A549 (cell line): ENCODE results near the gene ADGRL2.

Experiments
- BHLHE40 ChIP-seq: IDR thresholded peaks from 2 replicates; pipeline ENCODE4 v1.6.1; 2012; ENCODE audit warnings: low read depth, low read length, inconsistent platforms
- ESRRA ChIP-seq: fragments of 150-350 bp; IDR thresholded peaks from 2 replicates; pipeline ENCODE4 v1.6.1; 2014; ENCODE audit warnings: mild to moderate bottlenecking, low read length, borderline replicate concordance
- FOSL2 ChIP-seq, 2 experiments: fragments of 450-650 bp in 1 of 2; fragments of >200 bp in 1 of 2; sonication (Bioruptor Twin) in 1 of 2; formaldehyde crosslinking; IDR thresholded peaks; 2 replicates each; pipeline versions ENCODE4 v1.5.0 to v1.6.1; 2016 to 2020; ENCODE audit warnings: mild to moderate bottlenecking in 1 of 2, moderate library complexity in 1 of 2
- JUNB ChIP-seq: fragments of >200 bp; sonication (Bioruptor Twin); formaldehyde crosslinking; IDR thresholded peaks from 2 replicates; pipeline ENCODE4 v1.6.1; 2016
- KDM1A ChIP-seq: fragments of 200-600 bp; sonication (generic); IDR thresholded peaks from 2 replicates; pipeline ENCODE4 v1.6.1; 2016; ENCODE audit warnings: low read depth, mild to moderate bottlenecking
- MYC ChIP-seq: IDR thresholded peaks from 2 replicates; pipeline ENCODE4 v1.6.1; 2012; ENCODE audit warnings: mild to moderate bottlenecking, inconsistent platforms, low read length, improper control_type of control experiment, borderline replicate concordance
- POLR2A ChIP-seq: IDR thresholded peaks from 2 replicates; pipeline ENCODE4 v1.6.1; 2012; ENCODE audit warnings: mild to moderate bottlenecking, low read length
- POLR2AphosphoS2 ChIP-seq: conservative IDR thresholded peaks from 2 replicates; pipeline ENCODE4 v1.6.1; 2012; ENCODE audit warnings: low read length, improper control_type of control experiment, inconsistent platforms
- RAD21 ChIP-seq, 2 experiments: fragments of >200 bp in 1 of 2; sonication (Bioruptor Twin) in 1 of 2; formaldehyde crosslinking in 1 of 2; IDR thresholded peaks in 1 of 2; conservative IDR thresholded peaks in 1 of 2; 2 replicates in 1 of 2; 3 replicates in 1 of 2; pipeline ENCODE4 v1.6.1; 2012 to 2018; ENCODE audit warnings: inconsistent platforms in 1 of 2
- ZSCAN20 ChIP-seq: fragments of 250-450 bp; sonication (Bioruptor Pico); IDR thresholded peaks from 2 replicates; pipeline ENCODE4 v1.8.0; 2022; ENCODE audit warnings: mild to moderate bottlenecking, moderate library complexity
- TF ChIP-seq, protein P1 (sequence below): fragments of 200-600 bp; sonication (generic); IDR thresholded peaks from 2 replicates; pipeline ENCODE4 v1.6.1; 2016; ENCODE audit warnings: antibody characterized with exemption, mild to moderate bottlenecking, moderate library complexity
- TF ChIP-seq, protein P2 (sequence below): fragments of >200 bp; sonication (Bioruptor Twin); formaldehyde crosslinking; IDR thresholded peaks from 3 replicates; pipeline ENCODE4 v1.5.1; 2016

DNA sequence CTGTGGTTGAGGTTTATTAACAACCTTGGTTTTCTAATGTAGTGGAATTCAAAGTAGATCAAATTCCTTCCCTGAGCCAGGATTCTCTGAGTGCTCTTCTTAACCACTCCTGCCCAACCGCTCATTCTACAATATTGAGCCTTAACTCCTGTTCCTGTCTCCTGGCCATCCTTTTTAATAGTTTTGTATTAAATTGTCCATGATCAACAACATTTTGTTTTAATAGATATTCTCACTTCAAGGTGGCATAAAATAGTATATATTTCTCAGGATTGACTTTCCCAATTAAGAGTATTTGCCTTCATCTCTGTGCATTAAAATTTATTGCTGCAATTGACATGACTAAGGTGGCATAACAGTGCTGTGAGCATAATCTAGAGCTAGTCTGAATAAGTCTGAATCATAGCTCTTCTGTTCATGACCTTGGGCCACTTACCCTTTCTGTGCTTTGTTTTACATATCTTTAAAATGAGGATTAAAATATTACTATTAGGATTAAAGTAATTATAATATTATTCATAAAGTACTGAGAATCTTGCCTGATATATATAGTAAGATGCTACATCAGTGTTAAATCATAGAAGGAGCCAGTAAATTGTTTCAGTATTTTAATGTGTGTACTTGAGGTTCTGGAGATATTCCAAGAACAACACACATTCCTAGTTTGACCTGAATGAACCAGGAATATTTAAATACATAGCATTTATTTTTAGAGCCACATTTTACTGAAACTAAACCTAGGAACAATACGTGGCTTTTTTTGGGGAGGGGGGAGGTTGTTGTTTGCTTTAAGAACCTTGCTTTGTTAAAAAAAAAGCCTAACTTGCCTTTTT is 76.4 kb downstream of the ADGRL2 start:
- no peak for TF ChIP-seq POLR2A
- no peak for TF ChIP-seq BHLHE40
- TF ChIP-seq MYC: no peak
- no peak for TF ChIP-seq ESRRA
- no peak for TF ChIP-seq JUNB
- TF ChIP-seq, protein P1, sequence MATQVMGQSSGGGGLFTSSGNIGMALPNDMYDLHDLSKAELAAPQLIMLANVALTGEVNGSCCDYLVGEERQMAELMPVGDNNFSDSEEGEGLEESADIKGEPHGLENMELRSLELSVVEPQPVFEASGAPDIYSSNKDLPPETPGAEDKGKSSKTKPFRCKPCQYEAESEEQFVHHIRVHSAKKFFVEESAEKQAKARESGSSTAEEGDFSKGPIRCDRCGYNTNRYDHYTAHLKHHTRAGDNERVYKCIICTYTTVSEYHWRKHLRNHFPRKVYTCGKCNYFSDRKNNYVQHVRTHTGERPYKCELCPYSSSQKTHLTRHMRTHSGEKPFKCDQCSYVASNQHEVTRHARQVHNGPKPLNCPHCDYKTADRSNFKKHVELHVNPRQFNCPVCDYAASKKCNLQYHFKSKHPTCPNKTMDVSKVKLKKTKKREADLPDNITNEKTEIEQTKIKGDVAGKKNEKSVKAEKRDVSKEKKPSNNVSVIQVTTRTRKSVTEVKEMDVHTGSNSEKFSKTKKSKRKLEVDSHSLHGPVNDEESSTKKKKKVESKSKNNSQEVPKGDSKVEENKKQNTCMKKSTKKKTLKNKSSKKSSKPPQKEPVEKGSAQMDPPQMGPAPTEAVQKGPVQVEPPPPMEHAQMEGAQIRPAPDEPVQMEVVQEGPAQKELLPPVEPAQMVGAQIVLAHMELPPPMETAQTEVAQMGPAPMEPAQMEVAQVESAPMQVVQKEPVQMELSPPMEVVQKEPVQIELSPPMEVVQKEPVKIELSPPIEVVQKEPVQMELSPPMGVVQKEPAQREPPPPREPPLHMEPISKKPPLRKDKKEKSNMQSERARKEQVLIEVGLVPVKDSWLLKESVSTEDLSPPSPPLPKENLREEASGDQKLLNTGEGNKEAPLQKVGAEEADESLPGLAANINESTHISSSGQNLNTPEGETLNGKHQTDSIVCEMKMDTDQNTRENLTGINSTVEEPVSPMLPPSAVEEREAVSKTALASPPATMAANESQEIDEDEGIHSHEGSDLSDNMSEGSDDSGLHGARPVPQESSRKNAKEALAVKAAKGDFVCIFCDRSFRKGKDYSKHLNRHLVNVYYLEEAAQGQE: no peak
- TF ChIP-seq RAD21 (conservative IDR thresholded peaks at IDR 0.05 in 1 of 2, IDR thresholded peaks at IDR 0.05 in 1 of 2): no peak
- TF ChIP-seq ZSCAN20 (CRISPR knock-in tag): no peak
- TF ChIP-seq, protein P2, sequence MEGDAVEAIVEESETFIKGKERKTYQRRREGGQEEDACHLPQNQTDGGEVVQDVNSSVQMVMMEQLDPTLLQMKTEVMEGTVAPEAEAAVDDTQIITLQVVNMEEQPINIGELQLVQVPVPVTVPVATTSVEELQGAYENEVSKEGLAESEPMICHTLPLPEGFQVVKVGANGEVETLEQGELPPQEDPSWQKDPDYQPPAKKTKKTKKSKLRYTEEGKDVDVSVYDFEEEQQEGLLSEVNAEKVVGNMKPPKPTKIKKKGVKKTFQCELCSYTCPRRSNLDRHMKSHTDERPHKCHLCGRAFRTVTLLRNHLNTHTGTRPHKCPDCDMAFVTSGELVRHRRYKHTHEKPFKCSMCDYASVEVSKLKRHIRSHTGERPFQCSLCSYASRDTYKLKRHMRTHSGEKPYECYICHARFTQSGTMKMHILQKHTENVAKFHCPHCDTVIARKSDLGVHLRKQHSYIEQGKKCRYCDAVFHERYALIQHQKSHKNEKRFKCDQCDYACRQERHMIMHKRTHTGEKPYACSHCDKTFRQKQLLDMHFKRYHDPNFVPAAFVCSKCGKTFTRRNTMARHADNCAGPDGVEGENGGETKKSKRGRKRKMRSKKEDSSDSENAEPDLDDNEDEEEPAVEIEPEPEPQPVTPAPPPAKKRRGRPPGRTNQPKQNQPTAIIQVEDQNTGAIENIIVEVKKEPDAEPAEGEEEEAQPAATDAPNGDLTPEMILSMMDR: no peak
- no peak for TF ChIP-seq KDM1A
- no peak for TF ChIP-seq POLR2AphosphoS2
- TF ChIP-seq FOSL2 (IDR thresholded peaks at IDR 0.05): no peak
- no peak for TF ChIP-seq FOSL2 (CRISPR knock-in tag; IDR thresholded peaks at IDR 0.05)
